Activated T-helper 17 cell treated with anti-CD3 and anti-CD28 coated beads, Interleukin-2, amount 50 U/mL, for 72 hours (primary cell): Measurements from ENCODE around the gene GAREM1. TPM values are rescaled to one million over a fixed set of nuclear protein-coding genes. Genes with fewer than 3 reads are reported as not detected.

ENCODE experiments used
- ATAC-seq: fragments of 150-1000 bp; cut with Tn5 transposase; replicated peaks from 2 replicates; pipeline ENCODE4 v1.10.0; 2021; ENCODE audit warnings: mild to moderate bottlenecking, moderate library complexity
- H3K27ac Mint-ChIP-seq: one replicate; pipeline ENCODE4 v1.8.0; 2022; ENCODE audit warnings: mixed read lengths
- H3K27me3 Mint-ChIP-seq: one replicate; pipeline ENCODE4 v1.8.0; 2022; ENCODE audit warnings: mixed read lengths
- H3K36me3 Mint-ChIP-seq: one replicate; pipeline ENCODE4 v1.8.0; 2022; ENCODE audit warnings: low read depth, mild to moderate bottlenecking, mixed read lengths
- H3K4me1 Mint-ChIP-seq: one replicate; pipeline ENCODE4 v1.8.0; 2022; ENCODE audit warnings: mixed read lengths
- H3K4me3 Mint-ChIP-seq: one replicate; pipeline ENCODE4 v1.8.0; 2022; ENCODE audit warnings: mild to moderate bottlenecking, mixed read lengths
- H3K9me3 Mint-ChIP-seq: one replicate; pipeline ENCODE4 v1.8.0; 2022; ENCODE audit warnings: mixed read lengths
- total RNA-seq, 2 donors: library from RNA; stranded (reverse); gene quantifications; one replicate each; pipeline ENCODE4 v1.2.3, GENCODE V29; 2022

The GAREM1 gene
- total RNA-seq, 2 donors from 2014 or later, result 0.32 TPM; not detected in 1

- H3K4me3 Mint-ChIP-seq, result peak overlapping the region; percentile 69
- no peaks in the 10 kb centered on the region for H3K36me3 Mint-ChIP-seq
- no peak overlapping the region for H3K27ac Mint-ChIP-seq
- H3K27me3 Mint-ChIP-seq, result peaks cover 37% of the 10 kb centered on the region
- H3K4me1 Mint-ChIP-seq, result peaks cover 10% of the 10 kb centered on the region
- H3K9me3 Mint-ChIP-seq, result no peaks in the 10 kb centered on the region
- peak; percentile 1 for ATAC-seq
Observed at GRCh38 chr18:32470460-32470713, 295 bp downstream of the GAREM1 start.

GRCh38 chr18:32469691-32470459 is 807 bp downstream of the GAREM1 start:
- Mint-ChIP-seq H3K36me3 (no peaks in the 10 kb centered on the region), H3K4me1 (peaks cover 10% of the 10 kb centered on the region), H3K4me3 (peak overlapping the region; percentile 69), H3K27me3 (peaks cover 39% of the 10 kb centered on the region), H3K27ac (no peak overlapping the region), H3K9me3 (no peaks in the 10 kb centered on the region)
- ATAC-seq, result peak; percentile 2

GRCh38 chr18:32469190-32469651 is 1.5 kb downstream of the GAREM1 start:
- no peak for ATAC-seq
- no peaks in the 10 kb centered on the region for H3K36me3 Mint-ChIP-seq

GRCh38 chr18:32468147-32468845 is 2.4 kb downstream of the GAREM1 start:
- Mint-ChIP-seq H3K27ac (no peak overlapping the region), H3K4me1 (peaks cover 10% of the 10 kb centered on the region), H3K27me3 (peaks cover 41% of the 10 kb centered on the region), H3K36me3 (no peaks in the 10 kb centered on the region), H3K4me3 (no peak overlapping the region), H3K9me3 (no peaks in the 10 kb centered on the region)
- ATAC-seq, result peak; percentile 7

More at GRCh38 chr18:32469190-32469651, 1.5 kb downstream of the GAREM1 start:
- Mint-ChIP-seq H3K9me3 (no peaks in the 10 kb centered on the region), H3K4me3 (peak overlapping the region; percentile 69), H3K27me3 (peaks cover 42% of the 10 kb centered on the region), H3K4me1 (peaks cover 10% of the 10 kb centered on the region), H3K27ac (no peak overlapping the region)

- H3K27me3 Mint-ChIP-seq, result peaks cover 35% of the 10 kb centered on the region
- ATAC-seq, result no peak
- H3K36me3 Mint-ChIP-seq, result no peaks in the 10 kb centered on the region
- no peaks in the 10 kb centered on the region for H3K9me3 Mint-ChIP-seq
- no peak overlapping the region for H3K27ac Mint-ChIP-seq
- H3K4me1 Mint-ChIP-seq, result no peaks in the 10 kb centered on the region
- H3K4me3 Mint-ChIP-seq, result no peak overlapping the region
Observed at GRCh38 chr18:32461709-32462272, 8.9 kb downstream of the GAREM1 start.

- Mint-ChIP-seq H3K27me3 (peaks cover 38% of the 10 kb centered on the region), H3K4me3 (no peak overlapping the region), H3K36me3 (no peaks in the 10 kb centered on the region), H3K9me3 (no peaks in the 10 kb centered on the region), H3K4me1 (no peaks in the 10 kb centered on the region), H3K27ac (no peak overlapping the region)
- no peak for ATAC-seq
Observed at GRCh38 chr18:32460171-32460731, 10.4 kb downstream of the GAREM1 start.

DNA sequence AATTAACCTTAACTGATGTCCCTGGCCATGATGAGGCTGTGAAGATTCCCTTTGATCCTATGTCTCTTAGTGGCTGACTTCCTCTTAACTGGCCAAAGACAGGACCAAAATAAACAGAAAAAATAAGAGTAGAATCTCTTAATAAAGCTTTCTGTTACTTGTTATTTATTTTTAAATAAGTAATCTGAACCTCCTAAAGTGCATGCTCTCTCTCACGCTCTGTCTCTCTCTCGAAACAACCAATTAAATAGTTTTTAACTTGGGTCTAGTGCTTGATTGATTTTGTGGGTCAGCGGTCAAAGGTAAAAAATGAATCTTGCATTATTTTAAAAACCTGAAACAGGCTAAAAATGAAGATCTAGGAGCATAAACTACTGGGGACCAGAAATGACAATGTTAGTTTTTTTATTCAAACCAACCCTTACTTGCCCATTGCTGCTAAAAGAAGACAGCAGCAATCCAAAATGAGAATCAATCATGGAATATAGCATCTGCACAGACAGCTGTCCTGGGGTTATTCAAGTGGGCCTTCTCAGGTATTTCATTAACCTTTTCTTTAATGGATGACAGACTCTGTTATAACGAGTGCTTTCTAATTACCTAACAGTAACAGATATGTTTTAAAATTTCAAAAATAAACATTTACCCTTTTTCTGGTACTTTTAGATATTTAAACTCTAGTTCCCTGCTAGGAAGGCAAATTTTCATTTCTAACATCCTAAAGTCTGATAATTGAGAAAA is 11.2 kb downstream of the GAREM1 start:
- H3K4me1 Mint-ChIP-seq, result no peaks in the 10 kb centered on the region
- no peaks in the 10 kb centered on the region for H3K9me3 Mint-ChIP-seq
- H3K4me3 Mint-ChIP-seq, result no peak overlapping the region
- H3K36me3 Mint-ChIP-seq, result no peaks in the 10 kb centered on the region
- H3K27ac Mint-ChIP-seq, result no peak overlapping the region
- H3K27me3 Mint-ChIP-seq, result peaks cover 41% of the 10 kb centered on the region
- no peak for ATAC-seq

DNA sequence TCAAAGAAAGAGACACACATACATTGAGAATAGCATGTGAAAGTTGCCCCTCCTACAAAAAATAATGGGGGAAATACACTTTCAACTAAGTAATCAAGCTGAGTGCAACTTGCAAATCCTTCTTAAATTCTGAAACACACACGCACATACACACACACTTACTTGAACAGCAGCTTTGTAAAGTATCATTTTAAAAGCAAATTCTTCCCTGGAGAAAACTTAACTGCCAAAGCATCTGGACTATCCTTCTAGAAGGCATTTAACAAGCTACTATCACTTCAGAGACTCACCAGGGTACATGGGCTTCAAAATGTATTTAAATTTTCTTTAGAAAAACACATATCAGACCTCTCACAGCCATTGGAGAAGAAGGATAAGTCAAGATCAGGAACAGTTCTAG is 15.3 kb downstream of the GAREM1 start:
- Mint-ChIP-seq H3K9me3 (no peaks in the 10 kb centered on the region), H3K27me3 (peaks cover 36% of the 10 kb centered on the region), H3K4me1 (no peaks in the 10 kb centered on the region), H3K27ac (no peak overlapping the region), H3K36me3 (no peaks in the 10 kb centered on the region), H3K4me3 (no peak overlapping the region)
- ATAC-seq, result no peak

- no peak overlapping the region for H3K27ac Mint-ChIP-seq
- no peak for ATAC-seq
- H3K4me3 Mint-ChIP-seq, result no peak overlapping the region
- peaks cover 35% of the 10 kb centered on the region for H3K27me3 Mint-ChIP-seq
- no peaks in the 10 kb centered on the region for H3K9me3 Mint-ChIP-seq
- no peaks in the 10 kb centered on the region for H3K4me1 Mint-ChIP-seq
- H3K36me3 Mint-ChIP-seq, result no peaks in the 10 kb centered on the region
Observed at GRCh38 chr18:32454593-32454992, 16.1 kb downstream of the GAREM1 start.

- ATAC-seq, result no peak
- H3K9me3 Mint-ChIP-seq, result no peaks in the 10 kb centered on the region
- H3K27ac Mint-ChIP-seq, result no peak overlapping the region
- H3K27me3 Mint-ChIP-seq, result peaks cover 26% of the 10 kb centered on the region
- no peaks in the 10 kb centered on the region for H3K36me3 Mint-ChIP-seq
- H3K4me1 Mint-ChIP-seq, result no peaks in the 10 kb centered on the region
- no peak overlapping the region for H3K4me3 Mint-ChIP-seq
Observed at GRCh38 chr18:32450874-32451273, 19.8 kb downstream of the GAREM1 start.

- ATAC-seq, result no peak
- Mint-ChIP-seq H3K9me3 (no peaks in the 10 kb centered on the region), H3K4me3 (no peak overlapping the region), H3K27me3 (peaks cover 19% of the 10 kb centered on the region), H3K36me3 (no peaks in the 10 kb centered on the region), H3K4me1 (no peaks in the 10 kb centered on the region), H3K27ac (no peak overlapping the region)
Observed at GRCh38 chr18:32450026-32450691, 20.5 kb downstream of the GAREM1 start.

DNA sequence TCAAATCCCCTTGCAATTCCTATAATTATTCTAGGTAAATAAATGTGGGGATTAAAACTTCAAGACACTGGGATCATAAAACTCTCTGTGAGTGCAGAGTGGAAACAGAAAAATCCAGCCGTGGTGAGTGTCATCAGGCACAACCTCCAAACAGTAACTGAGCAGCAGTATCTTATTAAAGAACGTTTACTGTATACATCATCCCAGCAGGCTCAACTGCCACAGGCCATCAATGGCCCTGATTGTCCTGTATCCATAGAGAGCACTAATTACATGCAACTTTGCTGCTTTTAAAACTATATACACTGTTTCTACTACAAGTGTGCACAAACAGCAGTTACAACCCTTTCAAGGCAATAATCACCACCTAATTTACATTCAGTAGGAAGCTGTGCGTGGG is 23.9 kb downstream of the GAREM1 start:
- no peak overlapping the region for H3K4me3 Mint-ChIP-seq
- H3K4me1 Mint-ChIP-seq, result no peaks in the 10 kb centered on the region
- no peak overlapping the region for H3K27ac Mint-ChIP-seq
- H3K27me3 Mint-ChIP-seq, result peaks cover 18% of the 10 kb centered on the region
- H3K36me3 Mint-ChIP-seq, result no peaks in the 10 kb centered on the region
- H3K9me3 Mint-ChIP-seq, result peaks cover 3% of the 10 kb centered on the region
- no peak for ATAC-seq

DNA sequence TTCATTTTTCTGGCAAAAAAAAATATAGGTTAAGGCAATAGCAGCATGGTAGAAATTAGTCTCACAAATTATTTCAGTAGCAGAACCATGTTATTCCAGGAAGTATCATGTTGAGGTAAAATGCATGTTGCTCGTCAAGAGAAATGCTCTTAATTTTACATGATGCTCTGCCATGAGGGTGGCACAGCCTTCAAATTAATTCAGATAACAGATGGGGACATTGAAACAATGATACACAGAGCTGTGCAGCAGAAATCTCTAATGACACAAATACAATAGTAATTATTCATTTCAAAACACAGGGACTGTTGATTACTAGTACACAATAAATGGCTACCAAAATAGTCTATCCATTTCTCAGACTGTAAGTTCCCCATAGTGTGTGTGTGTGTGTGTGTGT is 24.8 kb downstream of the GAREM1 start:
- Mint-ChIP-seq H3K27ac (no peak overlapping the region), H3K36me3 (no peaks in the 10 kb centered on the region), H3K4me1 (no peaks in the 10 kb centered on the region), H3K4me3 (no peak overlapping the region), H3K27me3 (peaks cover 20% of the 10 kb centered on the region), H3K9me3 (peaks cover 3% of the 10 kb centered on the region)
- no peak for ATAC-seq

- no peak overlapping the region for H3K4me3 Mint-ChIP-seq
- no peak for ATAC-seq
- H3K9me3 Mint-ChIP-seq, result peaks cover 3% of the 10 kb centered on the region
- no peaks in the 10 kb centered on the region for H3K36me3 Mint-ChIP-seq
- peaks cover 22% of the 10 kb centered on the region for H3K27me3 Mint-ChIP-seq
- H3K4me1 Mint-ChIP-seq, result no peaks in the 10 kb centered on the region
- H3K27ac Mint-ChIP-seq, result no peak overlapping the region
Observed at GRCh38 chr18:32443706-32444215, 26.9 kb downstream of the GAREM1 start.
